Osteoblast (primary cell): ENCODE results near the gene PMEL. TPM values are rescaled to one million over a fixed set of nuclear protein-coding genes. Genes with fewer than 3 reads are reported as not detected.
"Not testable (repeated sequence)": the region's sequence is repeated elsewhere in the genome, so short reads cannot be mapped to it uniquely, and the experiment has no call there.

ENCODE experiments used
- DNase-seq: peaks from one replicate; pipeline ENCODE4 v3.0.0; 2011; ENCODE audit warnings: low spot score, mixed read lengths; ENCODE audit not compliant: insufficient read length; ENCODE audit errors: missing footprints
- H2AFZ ChIP-seq: 2 replicates; pipeline ENCODE4 v1.6.0; 2011; ENCODE audit warnings: mild to moderate bottlenecking, low read length
- H3K27ac ChIP-seq: 2 replicates; pipeline ENCODE4 v1.5.1; 2011; ENCODE audit warnings: mild to moderate bottlenecking, low read depth, low read length, moderate library complexity
- H3K27me3 ChIP-seq: 2 replicates; pipeline ENCODE4 v1.6.0; 2012; ENCODE audit warnings: mild to moderate bottlenecking, control low read depth, inconsistent platforms, low read length, moderate library complexity; ENCODE audit not compliant: insufficient read depth
- H3K36me3 ChIP-seq: 2 replicates; pipeline ENCODE4 v1.5.1; 2011; ENCODE audit warnings: mild to moderate bottlenecking, low read length, control low read depth, moderate library complexity; ENCODE audit not compliant: insufficient read depth
- H3K4me1 ChIP-seq: 2 replicates; pipeline ENCODE4 v1.5.1; 2011; ENCODE audit warnings: mild to moderate bottlenecking, low read length, control low read depth, moderate library complexity; ENCODE audit not compliant: insufficient read depth
- H3K4me2 ChIP-seq: 2 replicates; pipeline ENCODE4 v1.6.0; 2011; ENCODE audit warnings: mild to moderate bottlenecking, low read length; ENCODE audit not compliant: insufficient read depth
- H3K4me3 ChIP-seq: fragments of 200-600 bp; sonication (generic); 3 replicates; pipeline ENCODE4 v1.5.1; 2012; ENCODE audit warnings: mild to moderate bottlenecking, low read length, inconsistent platforms; ENCODE audit not compliant: insufficient read depth
- H3K79me2 ChIP-seq: 2 replicates; pipeline ENCODE4 v1.6.0; 2012; ENCODE audit warnings: mild to moderate bottlenecking, low read length, control low read depth, inconsistent platforms; ENCODE audit not compliant: insufficient read depth
- H3K9me3 ChIP-seq: 2 replicates; pipeline ENCODE4 v1.5.1; 2011; ENCODE audit warnings: low read depth, low read length, control low read depth
- H4K20me1 ChIP-seq: 2 replicates; pipeline ENCODE4 v1.6.0; 2012; ENCODE audit warnings: mild to moderate bottlenecking, low read length, control low read depth; ENCODE audit not compliant: insufficient read depth
- total RNA-seq: library from RNA; depleted of rRNA; stranded (reverse); fragments of >200 nt; gene quantifications from 2 replicates; pipeline ENCODE4 v1.2.3, GENCODE V29; 2012
- TF ChIP-seq, protein P1 (sequence below): IDR thresholded peaks from 2 replicates; pipeline ENCODE4 v1.5.1; 2011; ENCODE audit warnings: mild to moderate bottlenecking, low read depth, low read length, moderate library complexity; ENCODE audit errors: extremely low read depth

Gene PMEL
- total RNA-seq, 1 donor: 0.72 TPM

DNA sequence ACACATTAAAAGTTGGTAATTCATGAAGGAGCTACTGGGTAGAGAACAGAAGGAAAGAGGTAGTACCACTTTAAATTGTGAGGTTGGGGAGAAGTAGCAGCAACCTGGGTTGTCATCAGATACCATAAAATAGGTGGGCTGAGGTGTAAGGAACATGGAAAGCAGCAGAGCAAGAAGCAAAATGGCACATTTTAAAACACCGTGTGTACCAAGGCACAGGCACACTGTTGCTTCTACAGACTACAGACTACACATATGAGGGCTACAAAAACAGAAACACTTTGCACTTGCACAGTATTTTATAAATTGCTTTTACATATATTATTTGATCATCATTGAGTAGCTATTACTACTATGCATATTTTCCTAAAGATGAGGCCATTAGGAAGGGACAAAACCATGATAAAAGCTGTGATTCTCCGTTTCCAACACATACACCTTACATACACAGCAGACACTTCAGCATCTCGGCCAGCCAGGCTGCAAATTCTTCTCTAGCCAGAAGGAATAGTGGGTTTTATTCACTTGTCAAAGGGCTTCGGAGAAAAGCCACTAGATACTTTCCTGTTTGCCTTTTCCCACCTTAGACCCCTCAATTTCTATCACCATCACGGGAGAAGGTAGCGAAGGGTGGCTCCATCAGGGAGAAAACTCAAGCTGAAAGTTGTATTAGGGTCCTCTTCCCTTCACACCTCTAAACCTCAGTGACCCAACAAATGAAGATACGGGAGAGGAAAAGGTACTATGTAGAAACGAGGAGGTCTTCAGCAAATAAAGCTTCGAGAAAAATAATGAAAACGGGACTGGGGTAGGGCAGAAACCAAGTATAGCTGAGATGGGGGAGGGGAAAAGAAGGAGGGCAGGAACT lies 39.7 kb downstream of the PMEL start:
- Histone ChIP-seq H3K79me2 (peaks cover 65% of the 10 kb centered on the region), H3K4me3 (peak overlapping the region; percentile 98), H3K4me2 (peak overlapping the region; percentile 92), H3K9me3 (no peaks in the 10 kb centered on the region), H3K27me3 (no peaks in the 10 kb centered on the region), H3K27ac (peak overlapping the region; percentile 98), H3K36me3 (peaks cover 17% of the 10 kb centered on the region), H4K20me1 (no peaks in the 10 kb centered on the region), H3K4me1 (peaks cover 21% of the 10 kb centered on the region), H2AFZ (peak overlapping the region; percentile 84)
- DNase-seq: peak; percentile 64
- TF ChIP-seq, protein P1, sequence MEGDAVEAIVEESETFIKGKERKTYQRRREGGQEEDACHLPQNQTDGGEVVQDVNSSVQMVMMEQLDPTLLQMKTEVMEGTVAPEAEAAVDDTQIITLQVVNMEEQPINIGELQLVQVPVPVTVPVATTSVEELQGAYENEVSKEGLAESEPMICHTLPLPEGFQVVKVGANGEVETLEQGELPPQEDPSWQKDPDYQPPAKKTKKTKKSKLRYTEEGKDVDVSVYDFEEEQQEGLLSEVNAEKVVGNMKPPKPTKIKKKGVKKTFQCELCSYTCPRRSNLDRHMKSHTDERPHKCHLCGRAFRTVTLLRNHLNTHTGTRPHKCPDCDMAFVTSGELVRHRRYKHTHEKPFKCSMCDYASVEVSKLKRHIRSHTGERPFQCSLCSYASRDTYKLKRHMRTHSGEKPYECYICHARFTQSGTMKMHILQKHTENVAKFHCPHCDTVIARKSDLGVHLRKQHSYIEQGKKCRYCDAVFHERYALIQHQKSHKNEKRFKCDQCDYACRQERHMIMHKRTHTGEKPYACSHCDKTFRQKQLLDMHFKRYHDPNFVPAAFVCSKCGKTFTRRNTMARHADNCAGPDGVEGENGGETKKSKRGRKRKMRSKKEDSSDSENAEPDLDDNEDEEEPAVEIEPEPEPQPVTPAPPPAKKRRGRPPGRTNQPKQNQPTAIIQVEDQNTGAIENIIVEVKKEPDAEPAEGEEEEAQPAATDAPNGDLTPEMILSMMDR: no peak

DNA sequence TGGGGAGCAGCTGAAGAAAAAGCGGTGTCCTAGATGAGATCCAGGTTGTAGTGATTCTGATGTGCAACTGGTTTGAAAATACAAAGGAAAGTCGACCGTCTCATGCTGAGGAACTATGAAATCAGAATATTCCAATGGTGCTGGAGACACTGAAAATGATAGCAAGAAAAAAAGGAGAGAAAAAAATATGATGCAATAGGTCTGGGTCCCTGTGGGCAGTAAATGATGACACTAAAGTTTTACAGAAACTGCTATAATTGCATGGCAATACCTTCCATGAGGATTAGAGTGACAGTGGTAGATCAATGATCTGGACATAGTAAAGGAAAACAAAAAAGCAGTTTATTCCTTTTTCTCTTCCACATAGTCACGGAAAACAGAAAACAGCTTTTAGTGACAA lies 40.5 kb downstream of the PMEL start:
- H2AFZ ChIP-seq: no peak overlapping the region
- no peak overlapping the region for H3K27ac ChIP-seq
- DNase-seq: no peak
- no peak overlapping the region for H3K4me3 ChIP-seq
- H3K9me3 ChIP-seq: no peaks in the 10 kb centered on the region
- TF ChIP-seq, protein P1: no peak
- H3K27me3 ChIP-seq: no peaks in the 10 kb centered on the region
- H3K79me2 ChIP-seq: peaks cover 72% of the 10 kb centered on the region
- peaks cover 14% of the 10 kb centered on the region for H3K4me1 ChIP-seq
- peak overlapping the region; percentile 92 for H3K4me2 ChIP-seq
- H4K20me1 ChIP-seq: no peaks in the 10 kb centered on the region
- H3K36me3 ChIP-seq: peaks cover 17% of the 10 kb centered on the region

DNA sequence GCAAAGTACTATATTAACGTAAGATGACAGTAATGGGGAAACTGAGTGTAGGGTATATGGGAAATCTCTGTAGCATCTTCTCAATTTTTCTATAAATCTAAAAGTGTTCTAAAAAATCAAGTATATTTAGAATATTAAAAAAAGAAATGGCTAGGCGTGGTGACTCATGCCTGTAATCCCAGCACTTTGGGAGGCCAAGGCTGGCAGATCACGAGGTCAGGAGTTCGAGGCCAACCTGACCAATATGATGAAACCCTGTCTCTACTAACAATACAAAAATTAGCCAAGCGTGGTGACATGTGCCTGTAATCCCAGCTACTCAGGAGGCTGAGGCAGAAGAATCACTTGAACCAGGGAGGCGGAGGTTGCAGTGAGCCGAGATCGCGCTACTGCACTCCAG lies 42.2 kb downstream of the PMEL start:
- not testable (repeated sequence) for H3K9me3 ChIP-seq, H3K4me2 ChIP-seq, H3K27me3 ChIP-seq, H3K27ac ChIP-seq, DNase-seq, H4K20me1 ChIP-seq, H3K4me3 ChIP-seq, H2AFZ ChIP-seq
- Histone ChIP-seq H3K36me3 (peaks cover 17% of the 10 kb centered on the region), H3K4me1 (peaks cover 14% of the 10 kb centered on the region), H3K79me2 (peaks cover 86% of the 10 kb centered on the region)

DNA sequence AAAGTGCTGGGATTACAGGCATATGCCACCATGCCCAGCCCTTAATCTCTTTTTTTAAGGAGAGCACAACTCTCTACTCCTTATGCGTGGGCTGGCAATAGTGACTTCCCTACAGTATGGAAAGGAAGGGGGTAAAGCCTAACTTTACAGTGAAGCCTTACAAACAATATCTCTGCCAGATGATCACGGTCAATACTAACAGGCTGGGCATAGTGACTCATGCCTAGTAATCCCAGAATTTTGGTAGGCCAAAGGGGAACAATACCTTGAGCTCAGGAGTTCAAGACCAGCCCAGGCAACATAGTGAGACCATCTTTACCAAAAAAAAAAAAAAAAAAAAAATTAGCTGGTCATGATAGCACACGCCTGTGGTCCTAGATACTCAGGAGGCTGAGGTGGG lies 43.7 kb downstream of the PMEL start:
- DNase-seq: no peak
- TF ChIP-seq, protein P1: no peak

DNA sequence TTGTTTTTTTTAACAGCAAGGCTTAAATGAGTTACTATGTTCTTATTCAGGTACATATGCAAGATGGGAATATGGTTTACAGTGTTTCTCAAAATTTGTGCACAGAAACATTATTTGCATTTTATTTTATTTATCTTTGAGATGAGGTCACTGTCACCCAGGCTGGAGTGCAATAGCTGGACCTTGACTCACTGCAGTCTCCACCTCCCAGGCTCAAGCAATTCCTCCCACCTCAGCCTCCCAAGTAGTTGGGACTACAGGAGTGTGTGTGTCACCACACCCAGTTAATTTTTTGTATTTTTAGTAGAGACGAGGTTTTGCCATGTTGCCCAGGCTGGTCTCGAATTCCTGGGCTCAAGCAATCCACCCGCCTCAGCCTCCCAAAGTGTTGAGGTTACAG lies 46.8 kb downstream of the PMEL start:
- H3K9me3 ChIP-seq, H2AFZ ChIP-seq, H3K4me1 ChIP-seq, DNase-seq, H3K27me3 ChIP-seq, H3K4me2 ChIP-seq, H3K4me3 ChIP-seq: not testable (repeated sequence)
- H3K27ac ChIP-seq: peak overlapping the region; percentile 15
- H4K20me1 ChIP-seq: peaks cover 16% of the 10 kb centered on the region
- H3K79me2 ChIP-seq: peaks cover 88% of the 10 kb centered on the region
- H3K36me3 ChIP-seq: peaks cover 11% of the 10 kb centered on the region

More for the DNA sequence above, 43.7 kb downstream of the PMEL start:
- H3K4me3 ChIP-seq: no peak overlapping the region
- peaks cover 17% of the 10 kb centered on the region for H3K36me3 ChIP-seq
- peaks cover 87% of the 10 kb centered on the region for H3K79me2 ChIP-seq
- H4K20me1 ChIP-seq: no peaks in the 10 kb centered on the region
- no peak overlapping the region for H3K27ac ChIP-seq
- H3K4me2 ChIP-seq: no peak overlapping the region
- H3K4me1 ChIP-seq: peaks cover 14% of the 10 kb centered on the region
- no peaks in the 10 kb centered on the region for H3K27me3 ChIP-seq
- H2AFZ ChIP-seq: no peak overlapping the region
- H3K9me3 ChIP-seq: no peaks in the 10 kb centered on the region
